Smooth muscle cell of trachea (primary cell): ENCODE measurements around the gene ZPBP2. TPM values are rescaled to one million over a fixed set of nuclear protein-coding genes. Genes with fewer than 3 reads are reported as not detected.

ENCODE experiments used
- total RNA-seq: library from RNA; depleted of rRNA; stranded (reverse); fragments of >200 nt; gene quantifications from 2 replicates; pipeline ENCODE4 v1.2.1, GENCODE V29; 2014

The ZPBP2 gene, protein sequence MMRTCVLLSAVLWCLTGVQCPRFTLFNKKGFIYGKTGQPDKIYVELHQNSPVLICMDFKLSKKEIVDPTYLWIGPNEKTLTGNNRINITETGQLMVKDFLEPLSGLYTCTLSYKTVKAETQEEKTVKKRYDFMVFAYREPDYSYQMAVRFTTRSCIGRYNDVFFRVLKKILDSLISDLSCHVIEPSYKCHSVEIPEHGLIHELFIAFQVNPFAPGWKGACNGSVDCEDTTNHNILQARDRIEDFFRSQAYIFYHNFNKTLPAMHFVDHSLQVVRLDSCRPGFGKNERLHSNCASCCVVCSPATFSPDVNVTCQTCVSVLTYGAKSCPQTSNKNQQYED
- not detected in 2 replicates for total RNA-seq

DNA sequence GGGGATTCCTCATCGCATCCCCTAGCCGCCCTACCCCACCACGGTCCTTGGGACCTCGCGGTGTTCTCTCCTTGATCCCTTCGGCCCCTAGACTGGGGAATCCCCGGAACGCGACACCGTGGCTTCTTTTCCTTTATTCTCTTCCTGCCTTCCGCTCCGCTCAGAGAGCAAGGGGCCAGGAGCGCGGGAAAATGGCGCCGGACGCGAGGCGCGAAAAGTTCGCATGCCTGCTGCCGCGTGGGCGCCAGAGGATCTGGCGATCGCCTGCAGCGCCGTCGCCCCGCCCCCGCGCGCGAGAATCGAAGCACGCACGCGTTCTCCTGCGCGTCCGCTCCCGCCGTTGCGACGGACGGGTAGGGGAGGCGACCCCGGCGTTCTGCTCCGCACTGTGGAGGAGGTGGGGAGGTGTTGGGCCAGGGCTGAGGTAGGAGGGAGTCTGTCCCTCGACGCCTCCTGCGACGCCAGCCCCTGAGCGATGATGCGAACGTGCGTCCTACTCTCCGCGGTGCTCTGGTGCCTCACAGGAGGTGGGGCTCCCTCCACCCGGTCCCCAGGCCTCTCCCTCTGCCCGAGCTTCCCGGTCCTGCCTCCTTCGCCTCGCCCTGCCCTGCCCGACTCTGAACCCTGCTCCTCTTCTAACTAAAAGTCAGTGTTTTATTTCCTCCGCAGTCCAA is at the start of gene ZPBP2:
ZPBP2 (plus strand) TSS at position 323 of the 674 bp plus-strand sequence; CDS start at position 476, 153 bp downstream.

DNA sequence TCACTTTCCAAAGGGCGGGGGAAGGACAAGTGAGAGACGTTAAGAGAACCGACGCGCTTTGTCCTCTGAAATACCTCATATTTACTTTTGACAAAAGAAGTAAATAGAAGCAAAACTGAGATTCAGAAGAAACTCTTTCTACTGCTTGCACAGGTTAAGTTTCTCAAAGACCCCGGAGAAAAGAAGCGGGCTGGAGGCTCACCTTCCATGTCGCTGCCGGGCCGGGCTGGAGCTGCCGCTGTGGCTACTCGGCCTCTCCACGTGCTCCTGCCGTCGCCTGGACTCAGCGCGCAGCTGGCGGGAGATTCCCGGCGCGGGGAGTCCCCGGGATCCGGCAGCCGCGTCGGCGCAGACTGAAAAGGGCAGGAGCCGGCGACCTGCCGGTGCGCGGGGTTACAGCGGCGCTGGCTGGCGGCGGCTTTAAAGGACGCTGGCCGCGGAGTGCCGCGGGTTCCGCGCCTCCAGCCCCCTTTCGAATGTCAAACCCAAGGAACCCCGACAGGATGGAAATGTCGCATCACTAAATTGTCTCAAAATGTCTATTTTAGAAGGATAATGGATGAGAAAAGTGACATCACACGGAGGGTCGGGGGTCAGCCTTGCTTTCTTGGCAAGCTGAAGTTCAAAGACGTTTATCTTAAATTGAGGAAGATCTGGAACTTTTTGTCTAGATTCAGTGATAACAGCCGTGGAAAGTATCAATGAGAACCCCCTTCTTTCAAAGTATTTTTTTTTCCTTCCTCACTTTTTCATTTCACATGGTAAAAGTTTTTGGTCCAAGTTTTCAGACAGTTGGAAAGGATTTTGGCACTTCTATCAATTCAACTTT is 3.9 kb upstream of the ZPBP2 start, which contains the start of gene IKZF3:
IKZF3 (minus strand) TSS at position 395 of the 829 bp plus-strand sequence; CDS start at position 209, 186 bp downstream.

Other genes starting within 250 kb of the ZPBP2 start
- gene PPP1R1B, start 241.2 kb upstream of the ZPBP2 start, total RNA-seq = 0.66 TPM in 1 of 2 replicates, not detected in the other
- 32.3 and 52.9 TPM in 2 replicates for gene STARD3, start 231.1 kb upstream of the ZPBP2 start, total RNA-seq
- gene TCAP, start 202.9 kb upstream of the ZPBP2 start, total RNA-seq = 0.29 and 0.50 TPM in 2 replicates
- gene PNMT, start 199.7 kb upstream of the ZPBP2 start, total RNA-seq = 0.17 TPM in 1 of 2 replicates, not detected in the other
- gene PGAP3, start 180.1 kb upstream of the ZPBP2 start, total RNA-seq = 13.2 and 20.2 TPM in 2 replicates
- gene ERBB2, start 168.1 kb upstream of the ZPBP2 start, total RNA-seq = 37.1 and 50.3 TPM in 2 replicates
- 21.4 and 21.8 TPM in 2 replicates for gene MIEN1, start 137.7 kb upstream of the ZPBP2 start, total RNA-seq
- 0.17 and 0.44 TPM in 2 replicates for gene GRB7, start 130.3 kb upstream of the ZPBP2 start, total RNA-seq
- 0.33 TPM in 1 of 2 replicates, not detected in the other for gene IKZF3, start 3.9 kb upstream of the ZPBP2 start, total RNA-seq
- gene GSDMB, start 50.4 kb downstream of the ZPBP2 start, total RNA-seq = 7.3 and 8.3 TPM in 2 replicates
- gene ORMDL3, start 59.4 kb downstream of the ZPBP2 start, total RNA-seq = 50.5 and 81.0 TPM in 2 replicates
- gene LRRC3C, start 59.5 kb downstream of the ZPBP2 start, total RNA-seq = not detected in 2 replicates
- gene GSDMA, start 94.8 kb downstream of the ZPBP2 start, total RNA-seq = not detected in 2 replicates
- gene PSMD3, start 112.6 kb downstream of the ZPBP2 start, total RNA-seq = 94.0 and 107 TPM in 2 replicates
- gene CSF3, start 147.2 kb downstream of the ZPBP2 start, total RNA-seq = 0.33 TPM in 1 of 2 replicates, not detected in the other
- gene MED24, start 186.2 kb downstream of the ZPBP2 start, total RNA-seq = 48.1 and 58.2 TPM in 2 replicates
- 35.8 and 67.6 TPM in 2 replicates for gene THRA, start 194.8 kb downstream of the ZPBP2 start, total RNA-seq
- gene NR1D1, start 232.4 kb downstream of the ZPBP2 start, total RNA-seq = 1.7 and 6.6 TPM in 2 replicates